A673 (cell line): ENCODE results near the gene PPP2R5E. TPM values are rescaled to one million over a fixed set of nuclear protein-coding genes. Genes with fewer than 3 reads are reported as not detected.

ENCODE experiments used
- BruUV-seq: library from RNA; stranded (reverse); fragments of 400-500 nt; replicated peaks from 2 replicates; lab custom pipeline; 2021; lab: Mats Ljungman, UMichigan
- CTCF ChIA-PET: fragments of 300-600 bp; sonication (Branson Sonifier 250); formaldehyde crosslinking; loops from one replicate; lab custom pipeline; 2022; ENCODE audit warnings: antibody characterized with exemption; lab: Charles Lee
- POLR2A ChIA-PET: fragments of 300-600 bp; sonication (Branson Sonifier 250); formaldehyde crosslinking; loops from one replicate; lab custom pipeline; 2022; ENCODE audit warnings: antibody characterized with exemption; ENCODE audit not compliant: low non-redundant PET; lab: Charles Lee
- DNase-seq: peaks from one replicate; pipeline ENCODE4 v3.0.0-alpha.2; 2015; ENCODE audit warnings: low spot score
- H3K27ac ChIP-seq: fragments of 200-600 bp; sonication (generic); 2 replicates; pipeline ENCODE4 v1.5.1; 2016; ENCODE audit warnings: mixed run types, low read depth, mild to moderate bottlenecking, mixed read lengths, antibody characterized with exemption, low read length; ENCODE audit not compliant: poor library complexity, severe bottlenecking
- H3K27me3 ChIP-seq: fragments of 200-600 bp; sonication (generic); replicated peaks from 2 replicates; pipeline ENCODE4 v1.6.1; 2017; ENCODE audit warnings: mixed run types, low read depth, mild to moderate bottlenecking, mixed read lengths, antibody characterized with exemption, low read length; ENCODE audit not compliant: insufficient read depth, poor library complexity
- H3K36me3 ChIP-seq: fragments of 200-600 bp; sonication (generic); 2 replicates; pipeline ENCODE4 v1.6.1; 2016; ENCODE audit warnings: mixed run types, mild to moderate bottlenecking, mixed read lengths, antibody characterized with exemption, low read length; ENCODE audit not compliant: insufficient read depth, poor library complexity, severe bottlenecking
- H3K4me1 ChIP-seq: fragments of 200-600 bp; sonication (generic); 2 replicates; pipeline ENCODE4 v1.6.1; 2017; ENCODE audit warnings: mixed run types, mild to moderate bottlenecking, mixed read lengths, antibody characterized with exemption, low read length; ENCODE audit not compliant: insufficient read depth, poor library complexity, severe bottlenecking
- H3K4me3 ChIP-seq: fragments of 200-600 bp; sonication (generic); 2 replicates; pipeline ENCODE4 v1.5.1; 2016; ENCODE audit warnings: low read depth, mixed run types, mild to moderate bottlenecking, mixed read lengths, low read length; ENCODE audit not compliant: poor library complexity, severe bottlenecking
- H3K9me3 ChIP-seq: fragments of 200-600 bp; sonication (generic); 2 replicates; pipeline ENCODE4 v1.6.1; 2016; ENCODE audit warnings: mixed run types, low read depth, mild to moderate bottlenecking, mixed read lengths, antibody characterized with exemption, low read length; ENCODE audit not compliant: poor library complexity, severe bottlenecking
- EZH2 ChIP-seq: fragments of 200-600 bp; sonication (generic); IDR thresholded peaks from 2 replicates; pipeline ENCODE4 v1.6.1; 2017; ENCODE audit warnings: borderline replicate concordance, low read depth, mild to moderate bottlenecking, mixed read lengths, antibody characterized with exemption, low read length; ENCODE audit not compliant: poor library complexity, severe bottlenecking
- intact Hi-C: fragments of 100-400 bp; cut with micrococcal nuclease; formaldehyde crosslinking; loops from one replicate; pipeline ENCODE4 v1.10.0; 2022; ENCODE audit not compliant: unreplicated experiment
- total RNA-seq: library from RNA; stranded (reverse); gene quantifications from 2 replicates; pipeline ENCODE4 v1.2.3, GENCODE V29; 2021
- TF ChIP-seq, protein P1 (sequence below): fragments of 300-800, 200-600 bp; sonication (generic); conservative IDR thresholded peaks from 2 replicates; pipeline ENCODE4 v1.5.1; 2017; ENCODE audit warnings: low read depth, mild to moderate bottlenecking, antibody characterized with exemption, low read length, moderate library complexity, mixed read lengths

Gene PPP2R5E
- total RNA-seq, 1 experiment from 2014 or later, result 66.0 TPM

DNA sequence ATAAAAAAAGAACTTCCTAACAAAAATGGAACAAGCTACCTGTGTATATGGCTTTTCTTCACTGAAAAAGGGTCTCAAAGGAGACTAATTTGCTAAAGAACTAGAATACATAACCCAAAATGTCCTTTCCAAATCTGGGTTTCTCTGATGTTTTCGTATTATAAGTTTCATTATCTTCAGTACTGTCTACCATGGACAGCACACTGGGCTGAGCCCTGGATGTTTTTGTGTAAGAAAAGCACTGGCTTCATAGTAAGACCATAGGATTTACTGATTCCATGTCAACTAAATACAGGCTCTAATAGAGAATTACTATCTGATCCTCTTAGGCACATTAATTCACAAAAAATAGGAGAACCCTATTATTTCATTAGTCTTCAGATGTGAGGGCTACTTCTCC is 130.2 kb downstream of the PPP2R5E start:
- intact Hi-C loops, result no loop called here
- POLR2A ChIA-PET, result no interaction called here

DNA sequence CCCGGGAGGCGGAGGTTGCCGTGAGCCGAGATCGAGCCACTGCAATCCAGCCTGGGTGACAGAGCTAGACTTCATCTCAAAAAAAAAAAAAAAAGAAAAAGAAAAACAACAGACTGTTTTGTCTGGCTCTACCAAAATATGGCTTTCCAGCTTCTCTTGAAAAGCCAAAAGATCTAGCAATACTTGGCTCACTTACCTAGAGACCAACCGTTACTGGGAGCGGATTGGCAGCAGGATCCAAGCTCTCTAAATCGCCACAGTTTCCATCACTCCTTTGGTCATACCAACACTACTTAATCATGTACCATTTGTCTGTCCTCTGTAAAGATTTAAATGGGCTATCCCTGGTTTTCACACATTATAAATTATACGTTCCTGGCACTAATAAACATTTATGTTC is 136.8 kb downstream of the PPP2R5E start:
- POLR2A ChIA-PET, result no interaction called here
- H3K9me3 ChIP-seq, result no peaks in the 10 kb centered on the region
- TF ChIP-seq, protein P1, sequence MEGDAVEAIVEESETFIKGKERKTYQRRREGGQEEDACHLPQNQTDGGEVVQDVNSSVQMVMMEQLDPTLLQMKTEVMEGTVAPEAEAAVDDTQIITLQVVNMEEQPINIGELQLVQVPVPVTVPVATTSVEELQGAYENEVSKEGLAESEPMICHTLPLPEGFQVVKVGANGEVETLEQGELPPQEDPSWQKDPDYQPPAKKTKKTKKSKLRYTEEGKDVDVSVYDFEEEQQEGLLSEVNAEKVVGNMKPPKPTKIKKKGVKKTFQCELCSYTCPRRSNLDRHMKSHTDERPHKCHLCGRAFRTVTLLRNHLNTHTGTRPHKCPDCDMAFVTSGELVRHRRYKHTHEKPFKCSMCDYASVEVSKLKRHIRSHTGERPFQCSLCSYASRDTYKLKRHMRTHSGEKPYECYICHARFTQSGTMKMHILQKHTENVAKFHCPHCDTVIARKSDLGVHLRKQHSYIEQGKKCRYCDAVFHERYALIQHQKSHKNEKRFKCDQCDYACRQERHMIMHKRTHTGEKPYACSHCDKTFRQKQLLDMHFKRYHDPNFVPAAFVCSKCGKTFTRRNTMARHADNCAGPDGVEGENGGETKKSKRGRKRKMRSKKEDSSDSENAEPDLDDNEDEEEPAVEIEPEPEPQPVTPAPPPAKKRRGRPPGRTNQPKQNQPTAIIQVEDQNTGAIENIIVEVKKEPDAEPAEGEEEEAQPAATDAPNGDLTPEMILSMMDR, result no peak
- no peak for TF ChIP-seq EZH2

More for the DNA sequence above, 130.2 kb downstream of the PPP2R5E start:
- H3K9me3 ChIP-seq, result no peaks in the 10 kb centered on the region
- no peaks in the 10 kb centered on the region for H3K27me3 ChIP-seq
- CTCF ChIA-PET, result interaction anchor here (0.6 kb wide), 1 partner anchor 113 kb away, joined by 4 read pairs; no protein-coding TSS in a partner anchor
- no peak overlapping the region for H3K4me3 ChIP-seq
- no peak for DNase-seq
- no peak overlapping the region for H3K27ac ChIP-seq
- BruUV-seq, result no TSS peak
- no peaks in the 10 kb centered on the region for H3K4me1 ChIP-seq
- H3K36me3 ChIP-seq, result peaks cover 4% of the 10 kb centered on the region
- no peak for TF ChIP-seq EZH2
- TF ChIP-seq, protein P1, result no peak

DNA sequence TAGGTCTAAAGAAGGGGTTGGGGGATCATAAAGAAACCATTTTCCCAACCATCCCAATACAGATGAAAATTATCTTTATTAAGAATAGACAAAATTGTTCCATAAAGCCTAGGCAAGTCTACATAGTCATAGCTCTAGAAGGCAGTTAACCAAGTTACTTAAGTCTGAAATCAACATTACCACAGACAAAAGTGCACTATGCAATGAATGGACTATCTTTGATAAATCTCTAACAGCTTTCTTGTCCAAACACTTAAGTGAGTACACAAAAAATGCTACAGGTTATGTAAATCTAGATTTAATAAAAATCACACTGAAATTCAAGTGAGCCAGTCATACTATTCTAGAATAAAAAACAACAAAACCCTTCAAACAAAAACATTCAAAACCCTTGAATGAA is 137.5 kb downstream of the PPP2R5E start:
- intact Hi-C loops, result no loop called here
- Histone ChIP-seq H3K27me3 (no peaks in the 10 kb centered on the region), H3K4me1 (no peaks in the 10 kb centered on the region), H3K9me3 (no peaks in the 10 kb centered on the region), H3K4me3 (no peak overlapping the region), H3K36me3 (no peaks in the 10 kb centered on the region), H3K27ac (no peak overlapping the region)
- TF ChIP-seq, protein P1, result no peak
- TF ChIP-seq EZH2, result no peak
- no TSS peak for BruUV-seq
- ChIA-PET POLR2A (interaction anchor here (0.7 kb wide), 1 partner anchor 196 kb away, joined by 4 read pairs; no protein-coding TSS in a partner anchor), CTCF (no interaction called here)
- no peak for DNase-seq

More for the DNA sequence above, 136.8 kb downstream of the PPP2R5E start:
- H3K4me3 ChIP-seq, result no peak overlapping the region
- BruUV-seq, result no TSS peak
- H3K36me3 ChIP-seq, result no peaks in the 10 kb centered on the region
- H3K4me1 ChIP-seq, result no peaks in the 10 kb centered on the region
- H3K27me3 ChIP-seq, result no peaks in the 10 kb centered on the region
- H3K27ac ChIP-seq, result no peak overlapping the region
- CTCF ChIA-PET, result no interaction called here
- intact Hi-C loops, result no loop called here
- DNase-seq, result no peak
